RWPE2 (cell line): ENCODE data around the gene PRSS33.

Source experiments
- ATAC-seq: fragments of 200-7000 bp; cut with Tn5 transposase; 3 replicates; pipeline ENCODE4 v1.9.1; 2021; ENCODE audit warnings: low read depth
- DNase-seq: peaks from one replicate; pipeline ENCODE4 v3.0.0-alpha.2; 2020; ENCODE audit warnings: low spot score
- H3K27ac ChIP-seq: fragments of 450-650 bp; 2 replicates; pipeline ENCODE4 v1.5.1; 2017; ENCODE audit warnings: mild to moderate bottlenecking; ENCODE audit not compliant: poor library complexity, severe bottlenecking
- H3K27me3 ChIP-seq: fragments of 250-450 bp; sonication (Bioruptor Pico); 2 replicates; pipeline ENCODE4 v1.5.1; 2021; ENCODE audit warnings: mild to moderate bottlenecking, moderate library complexity; ENCODE audit not compliant: insufficient read depth, poor library complexity, severe bottlenecking
- H3K36me3 ChIP-seq: fragments of 250-450 bp; sonication (Bioruptor Pico); 2 replicates; pipeline ENCODE4 v1.5.1; 2020; ENCODE audit warnings: low read depth, mild to moderate bottlenecking, moderate library complexity
- H3K4me1 ChIP-seq: fragments of 250-450 bp; sonication (Bioruptor Pico); 2 replicates; pipeline ENCODE4 v1.5.1; 2021; ENCODE audit warnings: mild to moderate bottlenecking, moderate library complexity; ENCODE audit not compliant: insufficient read depth, poor library complexity, severe bottlenecking
- H3K4me3 ChIP-seq: fragments of 250-450 bp; sonication (Bioruptor Pico); 2 replicates; pipeline ENCODE4 v1.5.1; 2021; ENCODE audit warnings: mild to moderate bottlenecking, moderate library complexity; ENCODE audit not compliant: severe bottlenecking
- H3K9me3 ChIP-seq: fragments of 250-450 bp; sonication (Bioruptor Pico); 2 replicates; pipeline ENCODE4 v1.5.1; 2021; ENCODE audit warnings: mild to moderate bottlenecking, moderate library complexity; ENCODE audit not compliant: severe bottlenecking
- CTCF ChIP-seq: fragments of 450-650 bp; IDR thresholded peaks from one replicate; pipeline ENCODE4 v1.5.1; 2017; ENCODE audit warnings: mild to moderate bottlenecking, moderate library complexity; ENCODE audit not compliant: poor library complexity, severe bottlenecking

Gene PRSS33

GRCh38 chr16:2769675-2770056, 17.7 kb downstream of the PRSS33 start:
- Histone ChIP-seq H3K36me3 (peaks cover 96% of the 10 kb centered on the region), H3K4me3 (no peak overlapping the region), H3K9me3 (no peaks in the 10 kb centered on the region), H3K4me1 (peaks cover 38% of the 10 kb centered on the region), H3K27ac (peak overlapping the region; percentile 88), H3K27me3 (no peaks in the 10 kb centered on the region)
- ATAC-seq: peak; percentile 88
- DNase-seq: peak; percentile 94
- no peak for TF ChIP-seq CTCF

GRCh38 chr16:2769100-2769529, 18.2 kb downstream of the PRSS33 start:
- Histone ChIP-seq H3K36me3 (peaks cover 96% of the 10 kb centered on the region), H3K4me1 (peaks cover 38% of the 10 kb centered on the region), H3K27me3 (no peaks in the 10 kb centered on the region), H3K27ac (peak overlapping the region; percentile 88), H3K9me3 (no peaks in the 10 kb centered on the region), H3K4me3 (no peak overlapping the region)
- TF ChIP-seq CTCF: no peak
- ATAC-seq (no peak), DNase-seq (no peak)

GRCh38 chr16:2768403-2769089, 18.8 kb downstream of the PRSS33 start:
- H3K27me3 ChIP-seq: no peaks in the 10 kb centered on the region
- no peak overlapping the region for H3K4me3 ChIP-seq
- H3K36me3 ChIP-seq: peaks cover 96% of the 10 kb centered on the region
- peaks cover 38% of the 10 kb centered on the region for H3K4me1 ChIP-seq
- no peak for TF ChIP-seq CTCF
- no peaks in the 10 kb centered on the region for H3K9me3 ChIP-seq
- peak overlapping the region; percentile 88 for H3K27ac ChIP-seq
- no peak for DNase-seq
- ATAC-seq: peak; percentile 30

GRCh38 chr16:2767891-2768290, 19.5 kb downstream of the PRSS33 start:
- Histone ChIP-seq H3K4me1 (peaks cover 32% of the 10 kb centered on the region), H3K36me3 (peaks cover 96% of the 10 kb centered on the region), H3K27ac (peak overlapping the region; percentile 88), H3K4me3 (no peak overlapping the region), H3K9me3 (no peaks in the 10 kb centered on the region), H3K27me3 (no peaks in the 10 kb centered on the region)
- DNase-seq (no peak), ATAC-seq (no peak; the same call in 2 of the 3 replicates)
- no peak for TF ChIP-seq CTCF

- DNase-seq (no peak), ATAC-seq (no peak)
- no peak for TF ChIP-seq CTCF
- Histone ChIP-seq H3K4me1 (peaks cover 30% of the 10 kb centered on the region), H3K27ac (peak overlapping the region; percentile 88), H3K9me3 (no peaks in the 10 kb centered on the region), H3K27me3 (no peaks in the 10 kb centered on the region), H3K4me3 (no peak overlapping the region), H3K36me3 (peaks cover 100% of the 10 kb centered on the region)
Measured at GRCh38 chr16:2767140-2767731, 20.1 kb downstream of the PRSS33 start.
